HEK293 (cell line): ENCODE data around the gene TGFB1.

Experiments used
- EGR2 ChIP-seq: fragments of 450-650 bp; formaldehyde crosslinking; IDR thresholded peaks from 2 replicates; pipeline ENCODE4 v1.5.1; 2016; ENCODE audit warnings: low read depth, missing biosample characterization, missing genetic modification characterization
- KLF8 ChIP-seq: fragments of 450-650 bp; formaldehyde crosslinking; IDR thresholded peaks from 2 replicates; pipeline ENCODE4 v1.5.1; 2016; ENCODE audit warnings: missing biosample characterization, missing genetic modification characterization
- REPIN1 ChIP-seq: fragments of 450-650 bp; formaldehyde crosslinking; IDR thresholded peaks from 2 replicates; pipeline ENCODE4 v1.5.1; 2017; ENCODE audit warnings: missing biosample characterization, missing genetic modification characterization, low read depth
- SALL2 ChIP-seq: fragments of 450-650 bp; formaldehyde crosslinking; IDR thresholded peaks from 2 replicates; pipeline ENCODE4 v1.5.0; 2017; ENCODE audit warnings: missing biosample characterization, mild to moderate bottlenecking, missing genetic modification characterization, borderline replicate concordance
- SCRT2 ChIP-seq: fragments of 450-650 bp; formaldehyde crosslinking; IDR thresholded peaks from 2 replicates; pipeline ENCODE4 v1.5.1; 2016; ENCODE audit warnings: missing biosample characterization, missing genetic modification characterization
- TCF7L2 ChIP-seq: IDR thresholded peaks from 2 replicates; pipeline ENCODE4 v1.6.1; 2011; ENCODE audit warnings: low read depth, mild to moderate bottlenecking, inconsistent platforms, low read length, moderate library complexity, borderline replicate concordance
- ZFHX2 ChIP-seq: fragments of 450-650 bp; formaldehyde crosslinking; conservative IDR thresholded peaks from 2 replicates; pipeline ENCODE4 v1.5.1; 2016; ENCODE audit warnings: missing biosample characterization, missing genetic modification characterization
- ZIC2 ChIP-seq: fragments of 450-650 bp; formaldehyde crosslinking; IDR thresholded peaks from 2 replicates; pipeline ENCODE4 v1.5.1; 2016; ENCODE audit warnings: missing biosample characterization, missing genetic modification characterization
- ZNF184 ChIP-seq: fragments of 450-650 bp; IDR thresholded peaks from 2 replicates; pipeline ENCODE4 v1.5.1; 2018; ENCODE audit warnings: missing biosample characterization, mild to moderate bottlenecking, missing genetic modification characterization
- ZNF416 ChIP-seq: fragments of 450-650 bp; formaldehyde crosslinking; IDR thresholded peaks from 2 replicates; pipeline ENCODE4 v1.5.1; 2016; ENCODE audit warnings: missing biosample characterization, missing genetic modification characterization
- ZNF549 ChIP-seq: fragments of 450-650 bp; IDR thresholded peaks from 2 replicates; pipeline ENCODE4 v1.5.1; 2018; ENCODE audit warnings: missing biosample characterization, missing genetic modification characterization, mild to moderate bottlenecking, inconsistent platforms, moderate library complexity
- ZNF600 ChIP-seq: fragments of 450-650 bp; formaldehyde crosslinking; IDR thresholded peaks from 2 replicates; pipeline ENCODE4 v1.5.1; 2016; ENCODE audit warnings: missing biosample characterization, missing genetic modification characterization
- ZNF624 ChIP-seq: fragments of 450-650 bp; formaldehyde crosslinking; IDR thresholded peaks from 2 replicates; pipeline ENCODE4 v1.5.1; 2017; ENCODE audit warnings: missing biosample characterization, missing genetic modification characterization
- ZNF776 ChIP-seq: fragments of 450-650 bp; formaldehyde crosslinking; IDR thresholded peaks from 2 replicates; pipeline ENCODE4 v1.5.0; 2017; ENCODE audit warnings: missing biosample characterization, missing genetic modification characterization, borderline replicate concordance
- ZSCAN30 ChIP-seq: fragments of 450-650 bp; IDR thresholded peaks from 2 replicates; pipeline ENCODE4 v1.5.1; 2018; ENCODE audit warnings: missing biosample characterization, mild to moderate bottlenecking, missing genetic modification characterization, moderate library complexity
- TF ChIP-seq, protein P1 (sequence below): fragments of 450-650 bp; formaldehyde crosslinking; IDR thresholded peaks from 2 replicates; pipeline ENCODE4 v1.5.1; 2016; ENCODE audit warnings: missing biosample characterization, missing genetic modification characterization
- TF ChIP-seq, protein P2 (sequence below): fragments of 450-650 bp; formaldehyde crosslinking; IDR thresholded peaks from 2 replicates; pipeline ENCODE4 v1.5.1; 2017; ENCODE audit warnings: missing biosample characterization, missing genetic modification characterization
- TF ChIP-seq, protein P3 (sequence below): fragments of 450-650 bp; formaldehyde crosslinking; IDR thresholded peaks from 2 replicates; pipeline ENCODE4 v1.5.1; 2016; ENCODE audit warnings: missing biosample characterization, missing genetic modification characterization, borderline replicate concordance
- TF ChIP-seq, protein P4 (sequence below): fragments of 450-650 bp; formaldehyde crosslinking; IDR thresholded peaks from 2 replicates; pipeline ENCODE4 v1.5.1; 2016; ENCODE audit warnings: missing biosample characterization, missing genetic modification characterization
- TF ChIP-seq, protein P5 (sequence below): fragments of 450-650 bp; formaldehyde crosslinking; IDR thresholded peaks from 2 replicates; pipeline ENCODE4 v1.5.1; 2016; ENCODE audit warnings: missing biosample characterization, missing genetic modification characterization, borderline replicate concordance

Gene TGFB1

DNA sequence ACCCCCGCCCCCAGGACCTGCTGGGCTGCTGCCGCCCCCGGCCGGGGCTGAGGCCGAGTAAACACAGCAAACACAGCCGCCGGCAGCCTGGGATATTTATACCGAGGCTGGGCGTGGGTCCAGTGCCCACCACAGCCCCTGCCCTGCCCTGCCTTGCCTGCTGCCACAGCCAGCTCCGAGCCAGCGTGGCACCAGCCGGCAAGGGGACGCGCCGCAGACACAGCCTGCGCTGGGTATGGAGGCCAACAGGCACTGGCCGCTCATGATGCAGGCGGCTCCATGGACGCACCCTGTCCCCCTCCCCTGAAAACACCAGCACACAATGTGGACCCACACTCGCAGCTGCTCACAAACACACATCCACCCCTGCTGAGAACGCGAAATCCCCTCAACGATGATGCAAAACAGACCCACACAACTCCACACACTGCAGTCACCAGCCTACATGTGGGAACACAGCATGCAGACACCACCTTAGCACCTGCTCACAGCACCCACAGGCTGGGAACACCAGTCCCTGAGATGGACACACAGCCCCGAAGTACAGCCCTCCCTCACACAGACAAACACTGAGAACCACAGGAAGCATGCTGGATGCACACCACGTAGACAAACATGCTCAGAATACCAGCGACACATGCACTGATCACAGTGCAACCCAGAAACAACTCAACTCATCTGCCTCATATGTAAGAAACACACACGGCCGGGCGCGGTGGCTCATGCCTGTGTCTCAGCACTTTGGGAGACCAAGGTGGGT, 27.6 kb downstream of the TGFB1 start (continued):
- TF ChIP-seq, protein P1, sequence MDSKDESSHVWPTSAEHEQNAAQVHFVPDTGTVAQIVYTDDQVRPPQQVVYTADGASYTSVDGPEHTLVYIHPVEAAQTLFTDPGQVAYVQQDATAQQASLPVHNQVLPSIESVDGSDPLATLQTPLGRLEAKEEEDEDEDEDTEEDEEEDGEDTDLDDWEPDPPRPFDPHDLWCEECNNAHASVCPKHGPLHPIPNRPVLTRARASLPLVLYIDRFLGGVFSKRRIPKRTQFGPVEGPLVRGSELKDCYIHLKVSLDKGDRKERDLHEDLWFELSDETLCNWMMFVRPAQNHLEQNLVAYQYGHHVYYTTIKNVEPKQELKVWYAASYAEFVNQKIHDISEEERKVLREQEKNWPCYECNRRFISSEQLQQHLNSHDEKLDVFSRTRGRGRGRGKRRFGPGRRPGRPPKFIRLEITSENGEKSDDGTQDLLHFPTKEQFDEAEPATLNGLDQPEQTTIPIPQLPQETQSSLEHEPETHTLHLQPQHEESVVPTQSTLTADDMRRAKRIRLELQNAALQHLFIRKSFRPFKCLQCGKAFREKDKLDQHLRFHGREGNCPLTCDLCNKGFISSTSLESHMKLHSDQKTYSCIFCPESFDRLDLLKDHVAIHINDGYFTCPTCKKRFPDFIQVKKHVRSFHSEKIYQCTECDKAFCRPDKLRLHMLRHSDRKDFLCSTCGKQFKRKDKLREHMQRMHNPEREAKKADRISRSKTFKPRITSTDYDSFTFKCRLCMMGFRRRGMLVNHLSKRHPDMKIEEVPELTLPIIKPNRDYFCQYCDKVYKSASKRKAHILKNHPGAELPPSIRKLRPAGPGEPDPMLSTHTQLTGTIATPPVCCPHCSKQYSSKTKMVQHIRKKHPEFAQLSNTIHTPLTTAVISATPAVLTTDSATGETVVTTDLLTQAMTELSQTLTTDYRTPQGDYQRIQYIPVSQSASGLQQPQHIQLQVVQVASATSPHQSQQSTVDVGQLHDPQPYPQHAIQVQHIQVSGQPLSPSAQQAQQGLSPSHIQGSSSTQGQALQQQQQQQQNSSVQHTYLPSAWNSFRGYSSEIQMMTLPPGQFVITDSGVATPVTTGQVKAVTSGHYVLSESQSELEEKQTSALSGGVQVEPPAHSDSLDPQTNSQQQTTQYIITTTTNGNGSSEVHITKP (tag by site-specific recombination): no peak
- TF ChIP-seq ZNF184 (tag by site-specific recombination) (no peak), ZNF776 (tag by site-specific recombination) (no peak), SALL2 (tag by site-specific recombination) (no peak), ZIC2 (peak; percentile 58; the same call in 1 of the 2 replicates), TCF7L2 (no peak), ZNF600 (tag by site-specific recombination) (peak; percentile 41; the same call in 1 of the 2 replicates), ZNF549 (tag by site-specific recombination) (no peak), KLF8 (tag by site-specific recombination) (0 out of 2 replicates have a peak, but pooled peaks have one; percentile 20), REPIN1 (no peak), ZNF416 (no peak), EGR2 (peak; percentile 52), ZSCAN30 (tag by site-specific recombination) (no peak), ZNF624 (tag by site-specific recombination) (no peak), ZFHX2 (tag by site-specific recombination) (peak; percentile 76), SCRT2 (tag by site-specific recombination) (no peak)
- TF ChIP-seq, protein P2, sequence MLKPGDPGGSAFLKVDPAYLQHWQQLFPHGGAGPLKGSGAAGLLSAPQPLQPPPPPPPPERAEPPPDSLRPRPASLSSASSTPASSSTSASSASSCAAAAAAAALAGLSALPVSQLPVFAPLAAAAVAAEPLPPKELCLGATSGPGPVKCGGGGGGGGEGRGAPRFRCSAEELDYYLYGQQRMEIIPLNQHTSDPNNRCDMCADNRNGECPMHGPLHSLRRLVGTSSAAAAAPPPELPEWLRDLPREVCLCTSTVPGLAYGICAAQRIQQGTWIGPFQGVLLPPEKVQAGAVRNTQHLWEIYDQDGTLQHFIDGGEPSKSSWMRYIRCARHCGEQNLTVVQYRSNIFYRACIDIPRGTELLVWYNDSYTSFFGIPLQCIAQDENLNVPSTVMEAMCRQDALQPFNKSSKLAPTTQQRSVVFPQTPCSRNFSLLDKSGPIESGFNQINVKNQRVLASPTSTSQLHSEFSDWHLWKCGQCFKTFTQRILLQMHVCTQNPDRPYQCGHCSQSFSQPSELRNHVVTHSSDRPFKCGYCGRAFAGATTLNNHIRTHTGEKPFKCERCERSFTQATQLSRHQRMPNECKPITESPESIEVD: no peak
- TF ChIP-seq, protein P3, sequence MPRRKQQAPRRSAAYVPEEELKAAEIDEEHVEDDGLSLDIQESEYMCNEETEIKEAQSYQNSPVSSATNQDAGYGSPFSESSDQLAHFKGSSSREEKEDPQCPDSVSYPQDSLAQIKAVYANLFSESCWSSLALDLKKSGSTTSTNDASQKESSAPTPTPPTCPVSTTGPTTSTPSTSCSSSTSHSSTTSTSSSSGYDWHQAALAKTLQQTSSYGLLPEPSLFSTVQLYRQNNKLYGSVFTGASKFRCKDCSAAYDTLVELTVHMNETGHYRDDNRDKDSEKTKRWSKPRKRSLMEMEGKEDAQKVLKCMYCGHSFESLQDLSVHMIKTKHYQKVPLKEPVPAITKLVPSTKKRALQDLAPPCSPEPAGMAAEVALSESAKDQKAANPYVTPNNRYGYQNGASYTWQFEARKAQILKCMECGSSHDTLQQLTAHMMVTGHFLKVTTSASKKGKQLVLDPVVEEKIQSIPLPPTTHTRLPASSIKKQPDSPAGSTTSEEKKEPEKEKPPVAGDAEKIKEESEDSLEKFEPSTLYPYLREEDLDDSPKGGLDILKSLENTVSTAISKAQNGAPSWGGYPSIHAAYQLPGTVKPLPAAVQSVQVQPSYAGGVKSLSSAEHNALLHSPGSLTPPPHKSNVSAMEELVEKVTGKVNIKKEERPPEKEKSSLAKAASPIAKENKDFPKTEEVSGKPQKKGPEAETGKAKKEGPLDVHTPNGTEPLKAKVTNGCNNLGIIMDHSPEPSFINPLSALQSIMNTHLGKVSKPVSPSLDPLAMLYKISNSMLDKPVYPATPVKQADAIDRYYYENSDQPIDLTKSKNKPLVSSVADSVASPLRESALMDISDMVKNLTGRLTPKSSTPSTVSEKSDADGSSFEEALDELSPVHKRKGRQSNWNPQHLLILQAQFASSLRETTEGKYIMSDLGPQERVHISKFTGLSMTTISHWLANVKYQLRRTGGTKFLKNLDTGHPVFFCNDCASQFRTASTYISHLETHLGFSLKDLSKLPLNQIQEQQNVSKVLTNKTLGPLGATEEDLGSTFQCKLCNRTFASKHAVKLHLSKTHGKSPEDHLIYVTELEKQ: no peak
- TF ChIP-seq, protein P4, sequence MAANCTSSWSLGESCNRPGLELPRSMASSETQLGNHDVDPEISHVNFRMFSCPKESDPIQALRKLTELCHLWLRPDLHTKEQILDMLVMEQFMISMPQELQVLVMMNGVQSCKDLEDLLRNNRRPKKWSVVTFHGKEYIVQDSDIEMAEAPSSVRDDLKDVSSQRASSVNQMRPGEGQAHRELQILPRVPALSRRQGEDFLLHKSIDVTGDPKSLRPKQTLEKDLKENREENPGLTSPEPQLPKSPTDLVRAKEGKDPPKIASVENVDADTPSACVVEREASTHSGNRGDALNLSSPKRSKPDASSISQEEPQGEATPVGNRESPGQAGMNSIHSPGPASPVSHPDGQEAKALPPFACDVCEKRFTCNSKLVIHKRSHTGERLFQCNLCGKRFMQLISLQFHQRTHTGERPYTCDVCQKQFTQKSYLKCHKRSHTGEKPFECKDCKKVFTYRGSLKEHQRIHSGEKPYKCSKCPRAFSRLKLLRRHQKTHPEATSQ (tag by site-specific recombination): no peak
- TF ChIP-seq, protein P5, sequence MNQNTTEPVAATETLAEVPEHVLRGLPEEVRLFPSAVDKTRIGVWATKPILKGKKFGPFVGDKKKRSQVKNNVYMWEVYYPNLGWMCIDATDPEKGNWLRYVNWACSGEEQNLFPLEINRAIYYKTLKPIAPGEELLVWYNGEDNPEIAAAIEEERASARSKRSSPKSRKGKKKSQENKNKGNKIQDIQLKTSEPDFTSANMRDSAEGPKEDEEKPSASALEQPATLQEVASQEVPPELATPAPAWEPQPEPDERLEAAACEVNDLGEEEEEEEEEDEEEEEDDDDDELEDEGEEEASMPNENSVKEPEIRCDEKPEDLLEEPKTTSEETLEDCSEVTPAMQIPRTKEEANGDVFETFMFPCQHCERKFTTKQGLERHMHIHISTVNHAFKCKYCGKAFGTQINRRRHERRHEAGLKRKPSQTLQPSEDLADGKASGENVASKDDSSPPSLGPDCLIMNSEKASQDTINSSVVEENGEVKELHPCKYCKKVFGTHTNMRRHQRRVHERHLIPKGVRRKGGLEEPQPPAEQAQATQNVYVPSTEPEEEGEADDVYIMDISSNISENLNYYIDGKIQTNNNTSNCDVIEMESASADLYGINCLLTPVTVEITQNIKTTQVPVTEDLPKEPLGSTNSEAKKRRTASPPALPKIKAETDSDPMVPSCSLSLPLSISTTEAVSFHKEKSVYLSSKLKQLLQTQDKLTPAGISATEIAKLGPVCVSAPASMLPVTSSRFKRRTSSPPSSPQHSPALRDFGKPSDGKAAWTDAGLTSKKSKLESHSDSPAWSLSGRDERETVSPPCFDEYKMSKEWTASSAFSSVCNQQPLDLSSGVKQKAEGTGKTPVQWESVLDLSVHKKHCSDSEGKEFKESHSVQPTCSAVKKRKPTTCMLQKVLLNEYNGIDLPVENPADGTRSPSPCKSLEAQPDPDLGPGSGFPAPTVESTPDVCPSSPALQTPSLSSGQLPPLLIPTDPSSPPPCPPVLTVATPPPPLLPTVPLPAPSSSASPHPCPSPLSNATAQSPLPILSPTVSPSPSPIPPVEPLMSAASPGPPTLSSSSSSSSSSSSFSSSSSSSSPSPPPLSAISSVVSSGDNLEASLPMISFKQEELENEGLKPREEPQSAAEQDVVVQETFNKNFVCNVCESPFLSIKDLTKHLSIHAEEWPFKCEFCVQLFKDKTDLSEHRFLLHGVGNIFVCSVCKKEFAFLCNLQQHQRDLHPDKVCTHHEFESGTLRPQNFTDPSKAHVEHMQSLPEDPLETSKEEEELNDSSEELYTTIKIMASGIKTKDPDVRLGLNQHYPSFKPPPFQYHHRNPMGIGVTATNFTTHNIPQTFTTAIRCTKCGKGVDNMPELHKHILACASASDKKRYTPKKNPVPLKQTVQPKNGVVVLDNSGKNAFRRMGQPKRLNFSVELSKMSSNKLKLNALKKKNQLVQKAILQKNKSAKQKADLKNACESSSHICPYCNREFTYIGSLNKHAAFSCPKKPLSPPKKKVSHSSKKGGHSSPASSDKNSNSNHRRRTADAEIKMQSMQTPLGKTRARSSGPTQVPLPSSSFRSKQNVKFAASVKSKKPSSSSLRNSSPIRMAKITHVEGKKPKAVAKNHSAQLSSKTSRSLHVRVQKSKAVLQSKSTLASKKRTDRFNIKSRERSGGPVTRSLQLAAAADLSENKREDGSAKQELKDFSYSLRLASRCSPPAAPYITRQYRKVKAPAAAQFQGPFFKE: no peak
- TF ChIP-seq, all 188 proteins: peak for 6
